C4-2B (cell line): Measurements from ENCODE around the gene ZNF296.

Experiments used
- H3K27ac ChIP-seq: fragments of 450-650 bp; 2 replicates; pipeline ENCODE4 v1.5.1; 2017
- ZFX ChIP-seq: fragments of 450-650 bp; IDR thresholded peaks from 2 replicates; pipeline ENCODE4 v1.6.1; 2017
- TF ChIP-seq, protein P1 (sequence below): fragments of 450-650 bp; conservative IDR thresholded peaks from 2 replicates; pipeline ENCODE4 v1.5.1; 2017; ENCODE audit warnings: mild to moderate bottlenecking

Gene ZNF296

DNA sequence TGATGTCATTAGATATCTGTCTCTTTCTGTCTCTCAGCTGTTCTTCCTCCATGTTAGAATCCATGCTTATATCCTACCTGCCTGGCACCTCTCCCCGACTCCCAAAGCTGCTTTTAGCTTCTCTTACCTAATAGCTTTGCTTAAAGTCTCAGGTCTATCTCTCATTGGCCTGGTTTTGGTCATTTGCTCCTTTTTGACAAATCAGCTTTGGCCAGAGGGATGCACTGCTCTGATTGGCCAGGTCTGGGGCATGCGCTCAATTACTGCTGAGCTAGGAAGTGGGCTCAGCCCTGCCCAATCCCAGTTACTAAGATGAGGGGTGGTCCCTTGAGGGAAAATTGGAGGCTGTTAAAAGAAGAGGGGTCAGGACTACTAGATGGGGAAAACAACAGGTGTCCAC is 48.9 kb downstream of the ZNF296 start:
- H3K27ac ChIP-seq = no peak overlapping the region

DNA sequence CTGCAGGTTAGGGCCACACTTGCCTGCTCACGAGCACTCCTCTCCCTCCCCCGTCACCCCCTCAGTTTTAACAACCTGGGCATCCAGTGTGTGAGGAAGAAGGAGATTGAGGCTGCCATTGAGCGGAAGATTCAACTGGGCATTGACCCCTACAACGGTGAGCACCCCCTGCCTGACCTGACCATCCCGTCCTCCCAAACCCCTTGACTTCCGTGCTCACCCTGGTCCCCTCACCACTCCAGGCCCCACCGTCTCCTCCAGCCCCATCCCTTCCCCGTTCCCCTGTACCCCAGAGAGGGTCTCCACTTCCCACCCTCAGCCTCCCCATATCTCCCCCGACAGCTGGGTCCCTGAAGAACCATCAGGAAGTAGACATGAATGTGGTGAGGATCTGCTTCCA is 51.0 kb downstream of the ZNF296 start:
- H3K27ac ChIP-seq = no peak overlapping the region
- TF ChIP-seq, protein P1, sequence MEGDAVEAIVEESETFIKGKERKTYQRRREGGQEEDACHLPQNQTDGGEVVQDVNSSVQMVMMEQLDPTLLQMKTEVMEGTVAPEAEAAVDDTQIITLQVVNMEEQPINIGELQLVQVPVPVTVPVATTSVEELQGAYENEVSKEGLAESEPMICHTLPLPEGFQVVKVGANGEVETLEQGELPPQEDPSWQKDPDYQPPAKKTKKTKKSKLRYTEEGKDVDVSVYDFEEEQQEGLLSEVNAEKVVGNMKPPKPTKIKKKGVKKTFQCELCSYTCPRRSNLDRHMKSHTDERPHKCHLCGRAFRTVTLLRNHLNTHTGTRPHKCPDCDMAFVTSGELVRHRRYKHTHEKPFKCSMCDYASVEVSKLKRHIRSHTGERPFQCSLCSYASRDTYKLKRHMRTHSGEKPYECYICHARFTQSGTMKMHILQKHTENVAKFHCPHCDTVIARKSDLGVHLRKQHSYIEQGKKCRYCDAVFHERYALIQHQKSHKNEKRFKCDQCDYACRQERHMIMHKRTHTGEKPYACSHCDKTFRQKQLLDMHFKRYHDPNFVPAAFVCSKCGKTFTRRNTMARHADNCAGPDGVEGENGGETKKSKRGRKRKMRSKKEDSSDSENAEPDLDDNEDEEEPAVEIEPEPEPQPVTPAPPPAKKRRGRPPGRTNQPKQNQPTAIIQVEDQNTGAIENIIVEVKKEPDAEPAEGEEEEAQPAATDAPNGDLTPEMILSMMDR = no peak
- no peak for TF ChIP-seq ZFX

More for the DNA sequence above, 48.9 kb downstream of the ZNF296 start:
- TF ChIP-seq ZFX = no peak
- TF ChIP-seq, protein P1 = no peak

DNA sequence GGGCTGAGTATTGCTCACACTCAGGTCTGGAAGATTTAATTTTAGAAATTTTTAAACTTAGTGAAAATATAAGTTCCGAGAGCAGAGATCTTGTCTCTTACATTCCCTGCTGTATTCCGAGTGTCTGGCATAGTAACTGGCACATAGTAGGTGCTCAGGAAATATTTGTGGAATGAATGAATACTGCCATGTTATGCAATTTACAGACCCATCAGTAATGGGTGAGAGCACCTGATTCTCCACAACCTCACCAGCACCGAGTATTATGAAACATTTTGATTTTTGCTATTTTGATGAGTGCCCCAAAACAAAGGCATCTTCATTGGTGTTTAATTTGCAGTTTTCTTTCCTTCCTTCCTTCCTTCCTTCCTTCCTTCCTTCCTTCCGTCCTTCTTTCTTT is 53.2 kb downstream of the ZNF296 start:
- H3K27ac ChIP-seq = no peak overlapping the region
- TF ChIP-seq, protein P1 = no peak
- no peak for TF ChIP-seq ZFX

DNA sequence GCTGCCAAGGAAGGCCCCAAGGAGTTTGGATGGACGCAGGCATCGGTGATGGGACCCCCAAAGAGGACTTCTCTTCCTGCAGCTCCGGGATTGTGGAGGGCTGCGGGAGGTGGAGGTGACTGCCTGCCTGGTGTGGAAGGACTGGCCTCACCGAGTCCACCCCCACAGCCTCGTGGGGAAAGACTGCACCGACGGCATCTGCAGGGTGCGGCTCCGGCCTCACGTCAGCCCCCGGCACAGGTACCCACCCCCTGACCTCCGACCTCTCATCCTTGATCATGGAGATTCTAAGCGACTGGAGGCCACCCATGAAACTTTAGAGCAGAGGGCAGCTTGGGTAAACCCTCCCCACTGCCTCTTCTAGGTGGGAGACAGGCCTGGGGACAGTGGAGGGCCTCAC is 54.3 kb downstream of the ZNF296 start:
- no peak for TF ChIP-seq ZFX
- TF ChIP-seq, protein P1 = no peak
- no peak overlapping the region for H3K27ac ChIP-seq
